ENCODE measurements around the gene RCAN2. TPM values are rescaled to one million over a fixed set of nuclear protein-coding genes. Genes with fewer than 3 reads are reported as not detected.
"Not testable (repeated sequence)": the region's sequence is repeated elsewhere in the genome, so short reads cannot be mapped to it uniquely, and the experiment has no call there.

The RCAN2 gene
- total RNA-seq, 3 donors from 2014 or later: 2.9 to 14.9 (median 5.9) TPM

GRCh38 chr6:46392294-46392693 is 99.0 kb downstream of the RCAN2 start:
- Histone ChIP-seq H3K4me3 (no peak overlapping the region), H3K36me3 (no peaks in the 10 kb centered on the region), H3K27me3 (no peaks in the 10 kb centered on the region), H3K27ac (no peak overlapping the region), H3K9me3 (no peaks in the 10 kb centered on the region), H3K4me1 (no peaks in the 10 kb centered on the region)
- DNase-seq (ENCODE audit: low spot score in 2 of 2): no peak
- intact Hi-C loops (cut with DNase I; ENCODE audit: low total_unique reads): loop anchor here (5.0 kb wide), 1 partner anchor 45 kb away; no protein-coding TSS in a partner anchor
- TF ChIP-seq POLR2AphosphoS5 (IDR thresholded peaks at IDR 0.05) (no peak), CTCF (IDR thresholded peaks at IDR 0.05) (no peak), POLR2A (IDR thresholded peaks at IDR 0.05) (no peak)

- H3K27ac ChIP-seq: no peak overlapping the region
- intact Hi-C loops (cut with DNase I; ENCODE audit: low total_unique reads): loop anchor here (5.0 kb wide), 1 partner anchor 43 kb away; no protein-coding TSS in a partner anchor
- H3K4me1 ChIP-seq: no peaks in the 10 kb centered on the region
- H3K4me3 ChIP-seq: no peak overlapping the region
- no peaks in the 10 kb centered on the region for H3K36me3 ChIP-seq
- no peak for TF ChIP-seq POLR2AphosphoS5 (IDR thresholded peaks at IDR 0.05)
- TF ChIP-seq CTCF (IDR thresholded peaks at IDR 0.05): no peak
- TF ChIP-seq POLR2A (IDR thresholded peaks at IDR 0.05): no peak
- H3K27me3 ChIP-seq: no peaks in the 10 kb centered on the region
- H3K9me3 ChIP-seq: no peaks in the 10 kb centered on the region
- no peak for DNase-seq (ENCODE audit: low spot score in 2 of 2)
These were observed 100.9 kb downstream of the RCAN2 start for GRCh38 chr6:46390153-46390876.

GRCh38 chr6:46387728-46388127 is 103.5 kb downstream of the RCAN2 start:
- H3K4me1 ChIP-seq; H3K27me3 ChIP-seq; H3K36me3 ChIP-seq; DNase-seq (ENCODE audit: low spot score in 2 of 2); intact Hi-C loops (cut with DNase I; ENCODE audit: low total_unique reads); H3K4me3 ChIP-seq; H3K27ac ChIP-seq; H3K9me3 ChIP-seq: not testable (repeated sequence)

GRCh38 chr6:46381579-46381978 is 109.7 kb downstream of the RCAN2 start:
- H3K4me1 ChIP-seq: peaks cover 0 to 15% of the 10 kb centered on the region in 2 donors
- no peak overlapping the region for H3K4me3 ChIP-seq
- no peaks in the 10 kb centered on the region for H3K27me3 ChIP-seq
- peak overlapping the region; percentile 27 to 71 for H3K27ac ChIP-seq
- H3K36me3 ChIP-seq: no peaks in the 10 kb centered on the region
- intact Hi-C loops (cut with DNase I; ENCODE audit: low total_unique reads): no loop called here
- TF ChIP-seq POLR2A (IDR thresholded peaks at IDR 0.05): no peak
- TF ChIP-seq CTCF (IDR thresholded peaks at IDR 0.05): no peak
- TF ChIP-seq POLR2AphosphoS5 (IDR thresholded peaks at IDR 0.05): no peak
- DNase-seq (ENCODE audit: low spot score in 2 of 2): no peak
- no peaks in the 10 kb centered on the region for H3K9me3 ChIP-seq

GRCh38 chr6:46381057-46381456 is 110.2 kb downstream of the RCAN2 start:
- TF ChIP-seq POLR2A (IDR thresholded peaks at IDR 0.05): no peak
- no peak for TF ChIP-seq POLR2AphosphoS5 (IDR thresholded peaks at IDR 0.05)
- no peak for TF ChIP-seq CTCF (IDR thresholded peaks at IDR 0.05)
- no peak for DNase-seq (ENCODE audit: low spot score in 2 of 2)
- peaks cover 0 to 15% of the 10 kb centered on the region in 2 donors for H3K4me1 ChIP-seq
- H3K27me3 ChIP-seq: no peaks in the 10 kb centered on the region
- no peaks in the 10 kb centered on the region for H3K36me3 ChIP-seq
- intact Hi-C loops (cut with DNase I; ENCODE audit: low total_unique reads): no loop called here
- peak overlapping the region; percentile 27 to 71 for H3K27ac ChIP-seq
- H3K4me3 ChIP-seq: no peak overlapping the region
- H3K9me3 ChIP-seq: no peaks in the 10 kb centered on the region
